Activated CD4-positive, alpha-beta T cell treated with anti-CD3 and anti-CD28 coated beads, Interleukin-2, amount 50 U/mL, for 4 hours (primary cell): ENCODE measurements around the gene NBDY.
A peak's percentile ranks its signal among the peaks of the same experiment; 100 is the strongest.

Experiments used
- DNase-seq, 2 experiments: peaks; one replicate each; pipeline ENCODE4 v3.0.0-alpha.2; 2020

NBDY gene

GRCh38 chrX:56787734-56788152 is 58.7 kb downstream of the NBDY start:
- no peak for DNase-seq

GRCh38 chrX:56788229-56788628 is 59.2 kb downstream of the NBDY start:
- DNase-seq = no peak

DNA sequence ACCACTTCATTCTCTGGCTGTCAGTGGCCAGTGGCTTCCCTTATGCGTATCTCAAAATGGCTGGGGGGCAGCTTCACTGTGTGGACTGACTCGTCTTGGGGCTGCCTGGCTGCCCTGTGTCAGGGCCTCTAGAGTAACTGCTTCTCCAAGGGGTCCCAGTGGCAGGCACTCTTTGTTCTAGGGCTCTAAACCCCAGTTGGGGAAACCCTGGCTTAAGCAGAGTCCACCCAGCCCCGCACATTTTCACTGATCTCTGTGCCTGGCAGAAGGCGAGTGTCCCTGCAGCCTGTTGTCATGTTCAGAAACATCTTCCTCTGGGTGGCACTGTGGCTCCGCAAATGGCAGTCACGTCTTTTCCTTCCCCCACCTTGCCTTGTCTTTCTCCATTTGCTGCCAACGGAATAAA is 59.7 kb downstream of the NBDY start:
- DNase-seq = no peak

GRCh38 chrX:56789518-56790070 is 60.6 kb downstream of the NBDY start:
- no peak for DNase-seq

DNA sequence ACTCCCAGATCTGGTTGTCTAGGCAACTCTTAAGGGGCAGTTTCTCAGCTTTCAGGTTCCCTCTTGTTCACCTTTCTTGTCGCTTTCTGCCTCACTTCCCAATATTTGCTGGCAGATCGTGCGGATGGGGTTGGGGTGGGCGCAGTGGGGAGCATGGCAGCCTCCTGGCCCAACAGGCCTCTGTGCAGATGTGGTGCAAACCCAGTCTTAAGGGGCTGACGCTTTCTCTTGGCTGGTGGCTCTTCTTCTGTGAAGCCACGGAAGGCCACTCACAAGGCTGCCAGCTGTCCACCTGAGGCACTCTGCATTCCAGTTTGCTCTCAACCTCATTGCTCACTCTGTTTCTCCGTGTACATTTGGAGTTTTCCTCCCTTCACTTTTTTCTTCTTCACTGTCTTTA is 61.7 kb downstream of the NBDY start:
- DNase-seq = no peak

- DNase-seq = no peak
Measured at GRCh38 chrX:56791456-56791855, 62.4 kb downstream of the NBDY start.

DNA sequence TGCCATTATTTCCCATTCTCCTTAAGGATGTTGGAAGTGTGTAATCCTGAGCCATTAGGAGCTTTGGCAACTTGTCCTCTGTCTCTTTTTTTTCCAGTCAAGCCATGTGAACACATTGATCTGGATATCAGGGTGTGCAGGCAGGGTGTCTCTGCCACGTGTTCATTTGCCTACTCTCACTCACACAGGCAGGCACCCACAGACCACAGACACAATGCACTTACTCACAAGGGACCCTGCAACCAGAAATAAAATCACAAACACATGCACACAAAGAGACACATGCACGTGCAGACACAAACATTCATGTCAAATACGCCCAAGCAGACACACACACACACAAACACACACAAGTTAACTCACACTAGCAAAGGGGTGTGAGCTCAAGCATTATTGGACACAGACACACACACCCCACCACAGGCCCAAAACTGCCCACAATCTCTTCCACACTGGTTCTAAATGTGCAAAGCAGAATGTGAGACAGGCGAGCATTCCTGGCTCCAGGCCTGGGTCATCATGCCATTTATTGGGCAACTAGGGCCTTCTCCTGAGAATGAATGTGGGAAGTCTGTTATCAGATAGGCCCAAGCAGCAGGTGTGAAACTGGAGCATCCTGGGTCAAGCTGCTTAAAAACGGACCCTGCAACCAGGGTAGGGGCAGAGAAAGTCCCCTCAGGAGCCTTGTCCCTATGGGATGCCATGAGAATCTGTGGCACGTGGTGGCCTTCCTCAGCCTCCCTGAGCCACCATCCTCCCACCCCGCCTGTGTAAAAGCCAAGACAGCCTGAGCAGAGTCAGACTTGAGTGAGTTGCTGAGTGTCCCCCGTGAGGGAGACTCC is 63.4 kb downstream of the NBDY start:
- no peak for DNase-seq

GRCh38 chrX:56793112-56793430 is 64.0 kb downstream of the NBDY start:
- no peak for DNase-seq

DNA sequence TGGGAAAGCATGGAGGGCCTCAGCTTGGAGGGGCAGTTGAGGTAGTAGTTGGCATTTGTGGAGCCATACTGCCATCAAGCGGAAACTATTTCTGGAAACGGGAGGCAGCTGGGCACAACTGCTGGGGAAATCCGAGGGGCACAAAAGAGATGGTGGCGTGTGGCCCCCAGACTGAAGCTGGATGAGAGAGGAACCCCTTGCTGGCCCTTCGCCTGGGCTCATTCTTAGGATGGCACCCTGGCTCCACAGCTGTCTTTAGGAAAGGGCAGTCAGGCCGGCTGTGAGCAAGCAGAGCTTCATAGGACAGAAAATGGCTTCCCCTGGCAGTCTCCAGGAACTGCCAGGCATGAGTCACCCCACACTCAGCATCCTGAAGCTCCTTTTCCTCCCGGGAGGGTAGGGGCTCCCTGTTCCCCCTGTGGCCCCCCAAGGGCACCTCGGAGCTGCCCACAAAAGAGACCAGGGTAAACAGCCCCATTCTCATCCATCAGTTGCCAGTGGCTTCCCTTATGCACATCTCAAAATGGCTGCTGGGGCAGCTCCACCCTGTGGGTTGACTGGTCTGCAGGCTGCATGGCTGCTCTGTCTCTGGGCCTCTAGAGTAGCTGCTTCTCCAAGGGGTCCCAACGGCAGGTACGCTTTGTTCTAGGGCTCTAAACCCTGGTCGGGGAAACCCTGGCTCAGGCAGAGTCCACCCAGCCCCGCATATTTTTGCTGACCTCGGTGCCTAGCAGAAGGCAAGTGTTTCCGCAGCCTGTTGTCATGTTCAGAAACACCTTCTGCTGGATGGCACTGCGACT is 64.7 kb downstream of the NBDY start:
- DNase-seq = no peak

DNA sequence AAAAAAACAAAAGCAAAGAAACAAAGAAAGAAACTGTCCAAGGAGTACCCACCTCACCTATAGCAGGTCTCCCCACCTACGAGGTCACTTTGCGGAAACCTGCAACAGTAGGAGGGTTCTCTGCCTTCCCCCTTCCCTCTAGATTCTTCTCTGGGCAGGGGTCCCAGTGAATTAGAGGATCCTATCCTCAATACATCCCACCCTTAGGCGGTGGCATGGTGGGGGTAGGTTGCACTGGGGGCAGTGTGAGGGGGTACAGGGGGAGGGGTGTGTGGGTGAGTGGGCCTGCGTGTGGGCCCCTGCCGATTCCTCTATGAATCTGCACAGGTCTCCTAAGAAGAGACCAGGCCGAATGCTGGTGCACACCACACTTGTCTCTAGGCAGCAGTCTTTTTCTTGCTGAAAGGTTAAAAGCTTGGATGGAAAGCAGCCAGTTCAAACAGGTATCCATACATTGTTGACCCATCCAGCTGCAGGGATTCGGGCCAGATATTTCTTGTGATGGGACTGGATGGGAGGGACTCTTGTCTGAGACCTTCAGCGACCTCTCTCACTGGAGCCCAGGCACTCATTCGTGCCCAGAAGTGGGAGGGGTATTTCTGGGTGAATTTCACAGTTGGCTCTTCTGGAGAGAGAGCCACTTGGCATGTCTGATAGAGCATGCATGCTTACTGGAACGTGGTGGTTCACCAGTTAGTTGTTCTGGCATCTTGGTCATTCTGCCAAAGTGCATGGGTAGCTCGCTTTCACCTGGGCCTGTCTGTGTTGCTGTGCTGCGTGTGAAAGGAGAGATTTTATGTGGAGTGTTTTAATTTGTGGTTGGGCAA is 65.6 kb downstream of the NBDY start:
- DNase-seq = no peak

- no peak for DNase-seq
Measured at GRCh38 chrX:56795309-56795868, 66.3 kb downstream of the NBDY start.

DNA sequence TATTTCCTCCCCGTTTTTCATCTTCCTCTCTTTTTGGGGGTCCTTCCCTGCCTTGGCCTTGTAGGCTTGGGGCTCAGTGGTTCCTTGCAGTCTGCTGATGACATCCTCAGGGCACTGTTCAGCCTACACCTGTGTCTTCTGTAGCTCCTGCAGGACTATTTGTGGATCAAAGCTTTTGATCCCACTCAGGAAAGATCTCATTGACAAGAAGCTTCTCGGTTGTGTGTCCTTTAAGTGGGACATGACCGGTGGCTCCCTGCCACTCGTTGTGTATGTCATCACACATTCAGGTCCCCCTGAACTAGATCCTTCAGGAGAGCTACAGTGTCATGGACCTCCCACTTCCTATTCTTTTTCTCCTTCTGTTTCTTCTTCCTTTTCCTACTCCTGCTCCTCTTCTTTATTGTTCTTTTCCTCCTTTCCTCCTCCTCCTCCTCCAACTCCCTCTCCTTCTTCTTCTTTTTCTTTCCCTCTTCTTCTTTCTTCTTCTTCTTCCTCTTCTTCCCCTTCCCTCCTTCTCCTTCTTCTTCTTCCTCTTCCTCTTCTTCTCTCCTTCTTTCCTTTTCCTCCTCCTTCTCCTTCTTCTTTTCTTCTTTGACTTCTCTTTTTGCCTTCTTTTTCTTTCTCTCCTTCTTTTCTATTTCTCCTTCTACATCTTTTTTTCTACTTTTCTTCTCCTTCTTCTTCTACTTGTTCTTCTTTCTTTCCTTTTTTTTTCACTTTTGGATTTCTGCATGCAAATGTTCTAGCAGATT is 67.8 kb downstream of the NBDY start:
- DNase-seq = no peak

GRCh38 chrX:56797574-56798338 is 68.7 kb downstream of the NBDY start:
- DNase-seq = no peak

- DNase-seq = no peak
Measured at GRCh38 chrX:56798339-56798711, 69.3 kb downstream of the NBDY start.

- no peak for DNase-seq
Measured at GRCh38 chrX:56798866-56799758, 70.1 kb downstream of the NBDY start.

DNA sequence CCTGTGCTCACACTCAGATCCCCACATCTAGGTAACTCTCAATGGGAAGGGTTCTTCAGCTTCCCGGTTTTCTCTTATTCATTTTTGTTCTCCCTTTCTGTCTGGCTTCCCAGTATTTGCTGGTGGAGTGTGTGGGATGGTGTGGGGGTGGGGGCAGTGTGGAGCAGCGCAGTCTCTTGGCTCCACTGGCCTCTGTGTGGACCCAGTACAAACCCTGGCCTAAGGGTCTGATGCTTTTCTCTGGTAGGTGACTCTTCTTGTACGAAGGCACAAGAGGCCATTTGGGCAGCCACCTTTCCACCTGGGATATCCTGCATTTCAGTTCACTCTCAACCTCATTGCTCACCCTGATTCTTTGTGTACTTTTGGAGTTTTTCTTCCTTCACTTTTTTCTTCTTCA is 71.3 kb downstream of the NBDY start:
- no peak for DNase-seq

DNA sequence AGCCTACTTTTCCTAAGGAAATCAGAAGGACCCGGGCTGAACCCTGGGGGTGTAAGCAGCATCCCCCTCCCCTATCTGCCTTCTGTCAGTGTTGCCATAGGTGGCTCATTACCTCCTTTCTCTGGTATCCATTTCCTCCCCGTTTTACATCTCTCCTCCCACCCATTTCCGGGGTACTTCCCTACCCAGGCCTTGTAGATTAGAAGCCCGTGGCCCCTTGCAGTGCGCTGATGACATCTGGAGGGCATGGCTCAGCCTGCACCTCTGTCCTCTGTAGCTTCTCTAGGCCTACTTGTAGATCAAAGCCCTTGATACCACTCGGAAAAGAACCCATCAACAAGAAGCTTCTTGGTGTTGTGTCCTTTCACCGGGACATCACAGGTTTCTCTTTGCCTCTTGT is 71.8 kb downstream of the NBDY start:
- DNase-seq = peak; percentile 41 to 48

DNA sequence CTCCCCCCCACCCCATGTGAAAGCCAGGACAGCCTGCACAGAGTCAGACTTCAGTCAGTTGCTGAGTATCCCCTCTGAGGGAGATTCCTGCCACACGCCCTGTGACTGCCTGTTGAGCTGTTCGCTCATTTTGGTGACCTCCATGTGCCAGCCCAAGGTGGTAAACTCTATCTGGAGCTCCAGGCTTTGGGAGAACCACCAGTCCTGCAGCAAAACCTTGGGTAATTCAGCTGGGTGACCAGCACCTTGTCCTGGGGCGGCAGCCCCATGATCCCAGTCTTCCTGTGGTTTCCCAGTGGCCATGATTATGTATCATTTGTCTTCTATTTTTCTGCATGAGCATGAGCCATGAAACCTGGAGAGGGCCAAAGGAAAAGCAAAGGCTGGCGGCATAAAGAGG is 73.4 kb downstream of the NBDY start:
- no peak for DNase-seq

- DNase-seq = peak; percentile 52 to 56
Measured at GRCh38 chrX:56802921-56803849, 74.1 kb downstream of the NBDY start.
